GM18909 (cell line): ENCODE results near the gene CAVIN3.

ENCODE experiments used
- ATAC-seq: cut with Tn5 transposase; IDR thresholded peaks from one replicate; pipeline ENCODE4 v1.9.1; 2021; ENCODE audit warnings: mild to moderate bottlenecking; ENCODE audit not compliant: unreplicated experiment, poor library complexity

CAVIN3 gene, protein sequence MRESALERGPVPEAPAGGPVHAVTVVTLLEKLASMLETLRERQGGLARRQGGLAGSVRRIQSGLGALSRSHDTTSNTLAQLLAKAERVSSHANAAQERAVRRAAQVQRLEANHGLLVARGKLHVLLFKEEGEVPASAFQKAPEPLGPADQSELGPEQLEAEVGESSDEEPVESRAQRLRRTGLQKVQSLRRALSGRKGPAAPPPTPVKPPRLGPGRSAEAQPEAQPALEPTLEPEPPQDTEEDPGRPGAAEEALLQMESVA

DNA sequence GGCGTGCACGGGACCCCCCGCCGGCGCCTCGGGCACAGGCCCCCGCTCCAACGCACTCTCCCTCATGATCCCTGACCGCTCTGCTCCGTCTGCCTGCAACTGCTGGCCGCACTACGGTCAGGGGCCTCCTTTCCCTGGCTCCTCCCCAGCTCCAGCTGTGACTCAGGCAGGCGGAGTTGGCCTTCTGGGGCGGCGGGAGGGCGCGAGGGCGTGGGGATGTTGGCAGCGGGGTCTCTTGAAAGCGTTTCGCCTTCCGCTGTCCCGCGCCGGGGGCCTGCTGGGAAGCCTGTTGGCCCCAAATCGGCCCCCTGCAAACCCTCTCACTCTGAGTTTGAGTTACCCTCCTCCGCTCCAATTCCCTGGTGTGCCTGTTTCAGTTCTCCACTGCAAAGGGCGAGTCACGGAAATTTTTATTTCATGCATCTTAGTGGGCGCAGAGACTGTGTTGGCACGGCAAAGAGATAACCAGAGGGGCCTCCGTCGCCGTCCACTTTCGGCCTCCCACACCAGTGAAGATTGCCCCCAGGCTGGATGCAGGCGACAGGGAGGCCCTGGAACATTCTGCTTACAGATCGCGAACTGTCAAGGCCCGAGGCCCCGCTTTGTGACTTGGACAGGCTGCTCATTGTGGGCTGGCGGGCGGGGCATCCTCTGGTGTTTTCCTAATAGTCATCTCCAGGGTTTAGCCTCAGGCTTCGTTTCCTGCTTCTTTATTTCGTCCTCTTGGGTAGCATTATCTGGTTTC lies at the start of gene CAVIN3:
Gene CAVIN3 (minus strand): TSS at position 91 of the 745 bp plus-strand sequence. CDS start 25 bp downstream, at position 66.
- ATAC-seq, result peak; percentile 55

DNA sequence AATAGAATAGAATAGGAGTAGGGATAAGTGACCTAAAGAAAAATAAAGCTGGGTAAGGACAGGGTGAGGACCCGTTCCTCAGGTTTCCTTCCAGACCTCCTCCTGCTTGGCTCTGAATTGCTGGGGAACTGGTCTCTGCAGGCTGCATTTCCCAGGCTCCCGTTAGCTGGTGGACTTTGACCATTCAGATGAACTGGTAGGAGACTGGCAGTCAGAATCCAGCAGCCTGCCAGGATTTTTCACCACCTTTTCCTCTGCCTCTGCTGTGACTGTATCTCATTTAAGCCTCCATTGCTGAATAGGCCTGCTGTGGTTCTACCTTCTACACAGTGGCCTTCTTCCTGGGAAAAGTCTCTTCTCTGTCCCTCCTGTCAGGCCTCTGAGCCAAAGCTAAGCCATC lies 45.4 kb upstream of the CAVIN3 start:
- ATAC-seq, result no peak

DNA sequence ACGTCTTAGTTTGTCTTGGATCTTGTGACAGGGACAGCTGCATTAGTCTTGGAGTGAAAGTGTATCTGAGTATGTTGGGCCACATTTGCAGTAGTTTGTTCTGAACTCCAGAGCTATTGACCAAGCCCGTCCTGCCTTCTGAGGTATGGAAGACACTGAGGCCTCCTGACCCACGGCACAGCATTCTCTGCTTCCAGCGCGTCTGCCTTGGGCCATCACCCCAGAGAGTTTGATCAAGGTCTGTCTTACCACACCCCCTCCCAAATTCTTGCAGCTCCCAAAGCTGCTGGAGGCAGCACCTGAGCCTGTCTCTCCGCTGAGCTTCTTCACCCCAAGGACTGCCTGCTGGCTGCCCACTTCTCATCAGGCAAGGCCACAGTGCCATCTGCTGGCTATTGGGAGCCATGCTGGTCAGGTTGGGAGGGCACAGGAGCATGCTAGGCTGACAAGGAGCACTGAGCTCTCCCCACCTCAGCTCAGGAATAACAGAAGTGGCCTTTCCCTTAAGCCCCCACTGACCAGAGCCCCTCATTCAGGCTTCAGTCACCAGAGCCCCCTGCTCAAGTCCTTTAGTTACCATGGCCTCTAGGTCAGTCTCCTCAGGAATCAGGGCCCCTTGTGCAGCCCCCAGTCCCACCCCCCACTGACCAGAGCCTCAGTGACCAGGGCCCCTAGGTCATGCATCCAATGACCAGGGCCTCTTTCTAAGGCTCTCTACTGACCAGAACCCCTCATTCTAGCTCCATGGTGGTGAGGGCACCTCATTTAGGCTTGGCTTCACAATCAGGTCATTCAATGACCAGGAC lies 42.8 kb upstream of the CAVIN3 start:
- peak; percentile 89 for ATAC-seq

DNA sequence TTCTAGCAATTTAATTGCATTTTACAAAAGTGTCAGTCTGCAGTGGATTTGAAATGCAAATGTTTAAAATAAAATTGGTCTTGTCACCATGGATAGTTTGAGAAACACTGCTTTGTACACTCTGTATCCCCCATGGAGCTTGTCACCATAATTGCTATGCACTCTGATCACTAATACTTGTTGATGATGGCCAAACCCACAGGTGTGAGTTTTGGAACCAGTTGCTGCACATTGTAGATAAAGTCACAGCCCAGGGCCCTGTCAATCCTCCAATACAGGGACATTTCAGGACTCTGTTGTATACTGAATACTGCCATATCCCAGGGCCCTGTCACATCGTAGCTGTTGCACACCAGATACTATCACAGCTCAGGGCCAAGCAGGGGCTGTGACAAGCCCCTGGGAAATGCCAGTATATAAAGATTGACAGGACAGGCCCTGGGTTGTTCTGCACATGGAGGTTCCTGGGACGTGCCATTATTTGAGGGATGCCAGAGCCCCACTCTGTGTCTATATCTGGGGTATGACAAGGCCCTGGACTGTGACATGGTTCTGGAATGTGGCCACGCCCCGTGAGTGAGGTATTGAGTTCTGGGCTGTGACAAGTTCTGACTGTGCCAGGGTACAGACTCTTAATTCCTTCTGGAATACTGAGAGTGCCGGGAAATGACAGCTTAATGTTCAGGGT lies 42.0 kb upstream of the CAVIN3 start:
- ATAC-seq, result no peak

DNA sequence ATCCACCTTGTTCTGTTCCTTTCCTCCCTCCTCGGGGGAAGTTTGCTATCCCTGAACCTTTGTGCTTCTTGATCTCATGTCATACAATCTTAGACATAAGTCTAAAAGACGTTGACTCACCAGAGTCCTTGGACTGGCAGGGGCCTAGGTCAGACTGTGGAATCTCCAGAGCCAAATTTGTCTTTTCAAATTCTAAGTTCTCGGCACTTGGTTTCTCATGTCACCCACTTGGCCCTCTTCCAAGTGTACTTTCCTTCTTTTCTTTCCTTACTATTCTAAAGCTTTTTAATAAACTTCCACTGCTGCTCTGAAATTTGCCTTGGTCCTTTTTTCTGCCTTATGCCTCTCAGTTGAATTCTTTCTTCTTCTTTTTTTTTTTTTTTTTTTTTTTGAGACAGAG lies 39.9 kb upstream of the CAVIN3 start:
- no peak for ATAC-seq

DNA sequence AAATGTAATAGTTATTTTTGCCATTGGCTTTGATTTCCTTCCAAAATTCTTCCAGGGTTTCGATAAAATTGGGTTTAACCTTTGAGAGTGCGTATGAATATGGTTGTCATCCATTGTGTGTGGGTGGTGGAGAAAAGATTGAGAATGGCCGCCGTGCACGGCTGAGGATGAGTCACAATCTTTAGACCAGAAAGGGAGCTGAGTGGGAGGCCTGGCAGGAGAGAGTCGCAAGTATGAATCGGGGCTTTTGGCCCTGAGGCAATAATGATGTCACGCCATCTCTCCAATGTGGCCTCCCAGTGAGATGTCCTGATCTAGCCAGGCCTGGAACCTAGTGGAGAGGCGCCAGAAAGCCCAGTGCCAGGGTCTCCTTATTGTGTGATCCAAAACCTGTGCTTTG lies 36.9 kb upstream of the CAVIN3 start:
- no peak for ATAC-seq

DNA sequence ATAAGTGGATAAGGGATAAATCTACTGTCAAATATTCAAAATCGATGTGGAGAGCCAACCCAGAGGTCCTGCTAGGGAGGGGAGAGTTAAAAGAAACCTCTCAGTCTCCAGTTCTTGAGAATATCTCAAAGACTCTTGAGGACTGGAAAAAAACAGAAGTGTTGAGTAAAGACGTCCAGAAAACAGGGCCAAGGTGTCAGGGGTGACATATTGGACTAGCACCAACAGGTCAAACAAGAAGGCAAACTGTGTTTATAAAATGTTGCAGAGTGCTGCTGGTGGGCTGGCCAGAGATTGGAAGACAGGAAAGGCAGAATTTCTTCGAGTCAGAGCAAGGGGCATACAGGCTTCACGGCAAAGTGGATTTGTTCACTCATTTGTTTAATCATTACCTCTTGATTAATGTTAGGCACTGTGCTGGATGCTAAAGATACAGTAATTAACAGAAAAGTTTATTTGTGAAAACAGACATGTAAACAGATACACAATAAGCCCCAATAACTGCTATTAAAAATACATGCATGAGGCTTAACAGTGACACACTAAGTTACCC lies 36.3 kb upstream of the CAVIN3 start:
- no peak for ATAC-seq

DNA sequence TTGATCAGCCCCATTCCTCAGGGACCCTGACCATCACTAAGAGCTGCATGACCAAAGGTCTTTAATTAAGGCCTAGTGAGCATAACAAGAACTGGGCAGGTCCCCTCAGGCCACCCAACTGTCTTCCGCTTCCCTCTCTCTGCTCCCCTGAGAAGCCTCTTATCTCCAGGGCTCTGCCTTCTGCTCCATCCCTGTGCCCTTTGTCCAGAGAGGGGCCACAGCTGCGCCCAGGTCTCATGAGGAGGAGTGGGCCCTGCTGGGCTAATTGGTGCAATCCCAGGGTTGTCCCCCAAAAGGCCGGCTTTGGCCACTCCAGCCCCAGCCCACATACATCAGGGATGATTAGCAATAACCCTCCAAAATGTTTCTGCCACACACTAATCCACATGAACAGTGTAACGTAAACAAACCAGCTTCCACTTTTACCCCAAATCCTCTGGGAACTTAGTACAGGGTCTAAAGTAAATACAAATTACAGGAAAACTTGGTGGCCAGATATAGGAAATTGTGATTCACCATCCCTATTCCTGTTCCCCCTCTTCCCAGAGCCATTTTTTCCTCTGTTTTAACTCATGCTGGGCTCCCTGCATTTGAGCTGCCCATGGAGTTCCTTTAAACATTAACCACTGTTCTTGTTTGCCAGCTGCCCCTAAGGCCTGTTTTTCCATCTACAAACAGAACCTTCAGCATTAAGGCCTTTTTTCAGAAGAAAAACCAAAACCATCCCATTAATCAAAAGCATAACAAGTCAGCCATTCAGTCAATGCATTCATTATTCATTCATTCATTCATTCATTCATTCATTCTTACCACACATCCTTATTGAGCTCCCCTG lies 34.6 kb upstream of the CAVIN3 start:
- ATAC-seq, result no peak

DNA sequence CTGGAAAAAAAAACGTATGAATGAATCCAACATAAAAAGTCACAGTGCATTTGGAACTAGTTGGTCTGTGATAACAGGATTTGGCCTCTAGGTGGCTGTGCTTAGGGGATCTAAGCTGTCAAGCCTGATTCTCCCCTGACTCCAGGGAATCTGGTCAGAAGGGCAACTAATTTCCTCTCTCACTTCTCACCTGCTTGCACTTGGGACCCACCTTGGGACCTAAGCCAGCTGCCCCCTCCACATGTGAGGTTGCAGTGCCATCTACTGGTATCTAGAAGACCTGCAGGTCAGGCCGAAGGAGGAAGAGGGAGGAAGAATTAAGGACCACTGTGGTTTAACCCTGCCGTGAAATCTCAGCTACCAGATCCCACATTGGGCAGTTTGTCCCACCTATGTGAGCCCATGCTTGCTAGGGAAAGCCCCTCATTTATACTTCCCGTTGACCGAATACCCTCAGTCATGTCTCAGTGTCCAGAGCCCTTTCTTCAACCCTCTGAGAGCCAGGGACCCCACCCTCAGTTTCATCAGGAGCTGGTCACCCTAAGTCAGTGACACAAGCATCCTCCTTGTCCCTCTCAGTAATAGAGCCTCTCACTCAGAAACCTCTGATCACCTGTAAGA lies 33.2 kb upstream of the CAVIN3 start:
- ATAC-seq, result peak; percentile 78

DNA sequence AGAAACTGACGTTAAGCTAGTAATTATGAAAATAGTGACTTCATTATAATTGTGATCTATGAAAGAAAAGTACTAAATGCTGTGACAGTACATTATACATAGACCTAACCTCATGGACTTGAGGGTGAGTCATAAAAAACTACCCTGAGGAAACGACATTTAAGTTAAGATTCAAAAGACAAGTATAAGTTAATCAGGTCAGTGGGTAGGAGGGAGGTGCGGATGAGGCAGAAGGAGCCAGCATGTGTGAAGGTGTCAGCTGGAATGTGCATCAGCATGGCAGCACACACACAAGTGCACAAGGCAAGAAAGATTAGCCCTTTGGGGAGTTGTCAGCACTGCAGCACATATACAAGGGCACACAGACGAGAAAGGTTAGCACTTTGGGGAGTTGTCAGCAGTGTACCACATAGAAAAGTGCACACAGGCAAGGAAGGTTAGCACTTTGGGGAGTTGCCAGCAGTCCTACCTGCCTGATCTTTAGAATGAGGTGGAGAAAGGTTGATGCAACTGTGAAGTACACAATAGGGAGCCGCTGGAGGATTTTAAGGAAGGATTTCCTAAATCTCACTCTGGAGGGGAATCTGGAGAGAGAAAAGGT lies 31.6 kb upstream of the CAVIN3 start:
- no peak for ATAC-seq

DNA sequence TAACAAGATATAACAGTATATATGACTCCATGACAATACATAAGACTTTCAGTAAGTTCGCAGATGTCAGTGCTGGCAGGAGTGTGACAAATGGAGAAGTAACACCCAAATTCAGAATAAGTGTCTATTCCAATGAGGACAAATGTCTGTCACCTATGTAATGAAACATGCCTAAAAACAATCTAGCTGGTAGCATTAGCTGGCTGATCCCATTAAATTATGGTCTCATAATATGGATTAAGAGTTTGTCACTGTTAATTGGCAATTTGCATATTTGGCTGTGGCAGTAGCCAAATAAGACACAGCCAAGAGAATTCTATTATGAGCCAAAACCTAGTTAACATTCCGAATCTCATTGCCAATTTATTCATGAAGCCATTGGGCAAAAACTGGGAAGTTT lies 30.2 kb upstream of the CAVIN3 start:
- ATAC-seq, result no peak

DNA sequence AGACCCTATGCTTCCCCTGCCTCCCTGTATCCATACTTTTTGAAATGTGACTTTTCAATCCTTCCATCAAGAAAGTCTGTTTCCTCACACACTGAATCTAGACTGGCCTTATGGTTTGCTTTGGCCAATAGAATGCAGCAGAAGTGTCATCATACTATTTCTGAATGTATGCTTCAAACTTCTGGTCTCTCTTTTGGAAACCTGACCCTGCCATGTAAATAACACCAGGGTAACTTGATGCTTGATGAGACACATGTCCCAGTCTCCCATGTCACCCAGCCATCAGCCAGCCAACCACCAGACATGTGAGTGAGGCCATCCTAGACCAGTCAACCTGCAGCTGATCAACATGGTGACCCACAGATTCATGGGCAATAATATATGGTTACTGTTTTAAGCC lies 29.7 kb upstream of the CAVIN3 start:
- no peak for ATAC-seq

DNA sequence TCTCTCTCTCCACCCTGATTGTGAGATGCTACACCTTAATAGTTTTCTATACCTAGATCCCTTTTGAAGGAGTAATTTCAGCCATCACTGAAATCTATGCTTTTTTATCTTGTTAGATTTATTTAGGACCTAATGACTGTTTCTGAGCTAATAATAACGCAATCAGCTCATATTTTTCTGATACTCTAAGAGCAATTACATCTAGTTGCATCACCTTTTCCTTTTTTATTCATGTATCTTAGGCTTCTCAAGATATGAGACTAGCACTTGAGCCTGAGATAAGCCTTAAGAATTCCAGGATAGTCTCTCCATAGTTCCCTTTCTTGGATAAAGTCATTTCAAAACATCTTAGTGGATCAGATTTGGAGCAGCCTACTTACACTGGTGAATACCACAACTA lies 25.1 kb upstream of the CAVIN3 start:
- no peak for ATAC-seq

DNA sequence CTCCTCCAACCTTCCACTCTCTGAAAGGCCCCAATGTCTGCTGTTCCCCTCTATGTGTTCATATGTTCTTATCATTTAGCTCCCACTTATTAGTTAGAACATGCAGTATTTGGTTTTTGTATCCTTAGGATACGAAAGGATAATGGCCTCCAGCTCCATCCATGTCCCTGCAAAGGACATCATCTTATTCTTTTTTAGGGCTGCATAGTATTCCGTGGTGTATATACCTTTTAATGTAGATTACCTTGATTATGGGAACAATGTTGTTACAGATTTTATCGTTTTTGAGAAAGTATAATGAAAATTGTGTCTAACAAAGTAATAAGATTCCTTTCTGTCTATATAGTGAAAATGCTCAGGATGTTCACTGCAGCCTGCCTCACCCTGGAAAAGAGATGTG lies 16.0 kb upstream of the CAVIN3 start:
- no peak for ATAC-seq

DNA sequence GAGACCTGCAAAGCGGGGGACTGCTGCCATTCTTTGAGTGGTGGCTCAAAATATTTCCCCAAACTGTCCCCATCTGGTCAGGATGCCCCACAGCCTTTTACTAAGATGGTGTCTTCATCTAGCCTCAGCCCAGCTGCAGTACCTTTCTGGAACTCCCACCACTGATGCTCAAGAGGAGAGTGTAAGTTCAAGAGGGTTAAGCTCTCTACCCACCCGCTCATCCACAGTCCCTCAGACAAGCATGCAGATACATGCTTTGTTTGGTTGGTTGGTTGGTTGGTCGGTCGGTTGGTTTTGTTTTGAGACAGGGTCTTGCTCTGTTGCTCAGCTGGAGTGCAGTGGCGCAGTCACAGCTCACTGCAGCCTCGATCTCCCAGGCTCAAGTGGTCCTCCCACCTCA lies 14.5 kb upstream of the CAVIN3 start:
- ATAC-seq, result no peak

DNA sequence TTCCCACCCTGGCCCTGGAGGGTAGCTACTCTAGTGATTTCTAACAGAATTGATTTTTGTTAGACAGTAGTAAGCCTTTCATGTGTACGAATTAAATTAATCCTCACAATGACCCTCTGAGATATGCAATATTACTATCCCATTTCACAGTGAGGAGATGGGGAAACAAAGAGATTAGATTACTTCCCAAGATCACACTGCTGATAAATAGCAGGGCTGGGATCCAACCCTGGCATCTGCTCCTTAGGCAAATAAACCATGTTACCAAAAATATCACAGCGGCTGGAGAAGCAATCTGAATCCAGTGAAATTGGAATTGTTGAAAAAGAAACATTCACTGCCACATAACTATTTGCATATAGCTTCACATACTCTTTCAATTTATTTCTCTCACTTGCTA lies 12.8 kb upstream of the CAVIN3 start:
- ATAC-seq, result no peak

DNA sequence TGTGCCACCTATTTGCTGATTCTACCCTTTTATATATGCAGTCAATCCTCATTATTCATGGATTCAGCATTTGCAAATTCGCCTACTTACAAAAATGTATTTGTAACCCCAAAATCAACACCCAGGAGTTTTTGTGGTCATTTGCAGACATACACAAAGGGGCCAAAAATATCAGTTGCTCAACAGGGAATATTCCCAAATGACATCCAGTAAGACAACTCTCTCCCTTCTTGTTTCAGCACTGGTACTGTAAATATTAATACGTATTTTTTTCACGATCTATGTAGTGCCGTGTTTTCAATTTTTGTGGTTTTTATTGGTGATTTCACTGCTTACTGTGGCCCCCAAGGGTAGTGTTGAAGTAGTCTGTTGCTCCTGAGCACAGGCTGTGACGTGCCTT lies 11.8 kb upstream of the CAVIN3 start:
- ATAC-seq, result no peak

DNA sequence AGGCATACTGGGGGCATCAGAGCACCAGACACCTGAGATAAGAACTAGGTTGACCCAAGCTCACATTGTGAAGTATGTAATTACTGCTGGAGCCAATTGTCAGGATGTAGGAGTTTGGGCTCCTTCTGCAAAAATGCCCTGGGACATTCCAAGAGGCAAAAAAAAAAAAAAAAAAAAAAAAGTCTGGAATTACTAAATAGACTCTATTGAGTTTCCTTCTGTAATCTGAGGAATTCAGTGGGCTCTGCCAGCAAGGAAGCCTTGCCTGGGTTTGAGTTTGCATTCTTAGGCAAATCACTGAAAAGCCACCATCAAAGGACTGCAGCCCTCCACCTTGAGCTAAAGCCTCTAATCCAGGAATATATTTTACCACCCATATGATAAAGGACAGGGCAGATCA lies 8.0 kb upstream of the CAVIN3 start:
- no peak for ATAC-seq

DNA sequence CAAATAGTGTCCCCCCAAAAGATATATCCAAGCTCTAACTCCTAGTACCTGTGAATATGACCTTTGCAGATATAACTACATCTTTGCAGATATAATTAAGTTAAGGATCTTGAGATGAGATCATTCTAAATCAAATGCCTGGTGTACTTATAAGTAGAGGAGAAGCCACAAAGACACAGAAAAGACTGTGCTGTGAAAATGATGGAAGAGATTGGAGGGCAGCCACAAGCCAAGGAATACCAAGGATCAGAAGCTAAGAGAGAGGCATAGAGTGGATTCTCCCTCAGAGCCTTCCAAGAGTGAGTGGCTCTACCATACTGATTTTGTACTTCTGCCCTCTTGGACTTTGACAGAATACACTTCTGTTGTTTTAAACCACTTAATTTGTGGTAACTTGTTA lies 7.5 kb upstream of the CAVIN3 start:
- ATAC-seq, result no peak
